HEK293T (cell line): ENCODE data around the gene MAPK8IP1.

Source experiments
- ARNT ChIP-seq: fragments of 450-650 bp; IDR thresholded peaks from 2 replicates; pipeline ENCODE4 v1.6.1; 2017; ENCODE audit warnings: mild to moderate bottlenecking
- BHLHE40 ChIP-seq: fragments of 450-650 bp; IDR thresholded peaks from 2 replicates; pipeline ENCODE4 v1.6.1; 2016; ENCODE audit warnings: mild to moderate bottlenecking, moderate library complexity, borderline replicate concordance
- CTBP1 ChIP-seq: fragments of 450-650 bp; IDR thresholded peaks from 2 replicates; pipeline ENCODE4 v1.6.1; 2016; ENCODE audit warnings: borderline replicate concordance
- ELF4 ChIP-seq: fragments of 450-650 bp; IDR thresholded peaks from 2 replicates; pipeline ENCODE4 v1.6.1; 2017; ENCODE audit warnings: antibody characterized with exemption
- FOXK2 ChIP-seq: fragments of 450-650 bp; IDR thresholded peaks from 2 replicates; pipeline ENCODE4 v1.6.1; 2016; ENCODE audit warnings: mild to moderate bottlenecking
- FOXM1 ChIP-seq: fragments of 450-650 bp; IDR thresholded peaks from 2 replicates; pipeline ENCODE4 v1.6.1; 2017; ENCODE audit warnings: mild to moderate bottlenecking, borderline replicate concordance
- HDGF ChIP-seq: fragments of 450-650 bp; IDR thresholded peaks from 2 replicates; pipeline ENCODE4 v1.6.1; 2017; ENCODE audit warnings: antibody characterized with exemption, borderline replicate concordance
- LEF1 ChIP-seq: fragments of 450-650 bp; IDR thresholded peaks from 2 replicates; pipeline ENCODE4 v1.6.1; 2017; ENCODE audit warnings: mild to moderate bottlenecking, borderline replicate concordance
- NFRKB ChIP-seq: fragments of 450-650 bp; IDR thresholded peaks from 2 replicates; pipeline ENCODE4 v1.6.1; 2016; ENCODE audit warnings: mild to moderate bottlenecking, moderate library complexity
- SP1 ChIP-seq: fragments of 450-650 bp; IDR thresholded peaks from 2 replicates; pipeline ENCODE4 v1.6.1; 2017
- SUZ12 ChIP-seq: fragments of 450-650 bp; IDR thresholded peaks from 2 replicates; pipeline ENCODE4 v1.6.1; 2016; ENCODE audit warnings: mild to moderate bottlenecking
- TARDBP ChIP-seq: fragments of 450-650 bp; IDR thresholded peaks from 2 replicates; pipeline ENCODE4 v1.6.1; 2016
- ZNF384 ChIP-seq: fragments of 450-650 bp; IDR thresholded peaks from 2 replicates; pipeline ENCODE4 v1.6.1; 2016
- TF ChIP-seq, protein P1 (sequence below): fragments of 450-650 bp; IDR thresholded peaks from 2 replicates; pipeline ENCODE4 v1.6.1; 2016

DNA sequence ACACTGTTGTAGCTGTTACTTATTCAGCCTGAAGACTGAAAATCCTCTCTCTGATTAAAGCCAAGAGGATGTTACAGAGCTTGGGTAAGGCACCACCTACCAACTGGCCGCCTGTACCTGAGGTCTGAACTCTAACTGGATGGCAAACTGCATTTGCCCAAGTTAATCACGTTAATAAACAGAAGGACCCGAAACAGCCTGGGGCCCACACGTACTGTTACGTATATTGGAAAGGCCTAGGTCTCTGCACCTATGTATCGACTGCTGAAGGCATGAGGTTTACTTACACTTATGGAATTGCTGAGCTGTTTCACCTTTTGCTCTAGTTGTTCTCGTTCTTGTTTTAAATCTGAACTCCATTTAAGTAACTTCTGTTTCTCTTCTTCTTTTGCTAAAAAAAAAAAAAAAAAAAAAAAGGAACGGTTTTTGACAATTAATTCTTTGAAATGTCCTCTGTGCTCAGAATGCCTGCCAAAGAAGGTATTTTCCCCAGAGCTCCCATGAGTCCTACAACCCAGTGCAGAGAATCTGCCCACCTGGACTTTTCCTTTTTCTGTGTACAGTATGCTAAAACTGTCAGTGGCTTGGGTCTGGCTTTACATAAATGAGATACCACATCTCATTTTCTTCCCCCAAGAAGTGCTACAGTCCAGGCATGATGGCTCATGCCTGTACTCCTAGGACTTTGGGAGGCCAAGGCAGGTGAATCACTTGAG is 50.1 kb downstream of the MAPK8IP1 start:
- no peak for TF ChIP-seq SP1
- TF ChIP-seq NFRKB = no peak
- TF ChIP-seq HDGF = no peak
- TF ChIP-seq ARNT = no peak
- TF ChIP-seq SUZ12 = no peak
- TF ChIP-seq FOXM1 = no peak
- no peak for TF ChIP-seq ELF4
- no peak for TF ChIP-seq ZNF384
- no peak for TF ChIP-seq BHLHE40
- no peak for TF ChIP-seq FOXK2
- TF ChIP-seq LEF1 = no peak
- no peak for TF ChIP-seq TARDBP
- no peak for TF ChIP-seq CTBP1
- TF ChIP-seq, protein P1, sequence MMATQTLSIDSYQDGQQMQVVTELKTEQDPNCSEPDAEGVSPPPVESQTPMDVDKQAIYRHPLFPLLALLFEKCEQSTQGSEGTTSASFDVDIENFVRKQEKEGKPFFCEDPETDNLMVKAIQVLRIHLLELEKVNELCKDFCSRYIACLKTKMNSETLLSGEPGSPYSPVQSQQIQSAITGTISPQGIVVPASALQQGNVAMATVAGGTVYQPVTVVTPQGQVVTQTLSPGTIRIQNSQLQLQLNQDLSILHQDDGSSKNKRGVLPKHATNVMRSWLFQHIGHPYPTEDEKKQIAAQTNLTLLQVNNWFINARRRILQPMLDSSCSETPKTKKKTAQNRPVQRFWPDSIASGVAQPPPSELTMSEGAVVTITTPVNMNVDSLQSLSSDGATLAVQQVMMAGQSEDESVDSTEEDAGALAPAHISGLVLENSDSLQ = no peak
